Testis (tissue), 3 donors: ENCODE measurements around the gene ITPRIPL1. TPM values are rescaled to one million over a fixed set of nuclear protein-coding genes. Genes with fewer than 3 reads are reported as not detected.

Experiments used
- DNase-seq: peaks from one replicate; pipeline ENCODE4 v3.0.0-alpha.2; 2019
- H3K27ac ChIP-seq, 2 donors: fragments of 200-600 bp; sonication (generic); one replicate each; pipeline ENCODE4 v1.5.1; 2019
- H3K27me3 ChIP-seq: fragments of 200-600 bp; sonication (generic); one replicate; pipeline ENCODE4 v1.5.1; 2019
- H3K36me3 ChIP-seq: fragments of 200-600 bp; sonication (generic); one replicate; pipeline ENCODE4 v1.5.1; 2017; ENCODE audit warnings: low read depth; ENCODE audit errors: missing control alignments
- H3K4me1 ChIP-seq: fragments of 200-600 bp; sonication (generic); one replicate; pipeline ENCODE4 v1.5.1; 2019
- H3K4me3 ChIP-seq, 2 donors: fragments of 200-600 bp; sonication (generic); one replicate each; pipeline ENCODE4 v1.5.1; 2017 to 2019
- H3K9me3 ChIP-seq: fragments of 200-600 bp; sonication (generic); one replicate; pipeline ENCODE4 v1.5.1; 2017
- POLR2A ChIP-seq: fragments of 450-650 bp; IDR thresholded peaks from one replicate; pipeline ENCODE4 v1.6.1; 2017; ENCODE audit warnings: antibody characterized with exemption, mild to moderate bottlenecking, moderate library complexity
- WGBS, 2 donors: methylation state at CpG; one replicate each; pipeline ENCODE4 v1.1.5; 2018; 5-methylcytosine and 5-hydroxymethylcytosine counted together
- intact Hi-C: fragments of 100-400 bp; cut with DNase I; formaldehyde crosslinking; loops from one replicate; pipeline ENCODE4 v1.15.1; 2023; ENCODE audit warnings: low total_unique reads
- polyA plus RNA-seq: library from polyadenylated mRNA; stranded (reverse); fragments of 350-450 nt; fragmentation: Illumina TruSeq; extraction: RNeasy Lipid Tissue Mini Kit (QIAGEN cat#74804); gene quantifications from one replicate; pipeline ENCODE4 v1.2.3, GENCODE V29; 2014; ENCODE audit warnings: low read depth, low replicate concordance; ENCODE audit not compliant: insufficient read depth
- total RNA-seq, 2 donors: library from RNA; depleted of rRNA; stranded (reverse); fragments of >200 nt; gene quantifications; one replicate each; pipeline ENCODE4 v1.2.3, GENCODE V29; 2016
- TF ChIP-seq, protein P1 (sequence below), 3 experiments: fragments of 450-650 bp in 2 of 3; fragments of 200-600 bp in 1 of 3; sonication (generic) in 1 of 3; IDR thresholded peaks; one replicate each; pipeline ENCODE4 v1.5.1; 2016 to 2019; ENCODE audit warnings: antibody characterized with exemption in 3 of 3, mild to moderate bottlenecking in 2 of 3, moderate library complexity in 1 of 3

Gene ITPRIPL1
- total and polyA plus RNA-seq, 3 donors from 2014 or later: 14.0 to 57.9 (median 32.0) TPM

DNA sequence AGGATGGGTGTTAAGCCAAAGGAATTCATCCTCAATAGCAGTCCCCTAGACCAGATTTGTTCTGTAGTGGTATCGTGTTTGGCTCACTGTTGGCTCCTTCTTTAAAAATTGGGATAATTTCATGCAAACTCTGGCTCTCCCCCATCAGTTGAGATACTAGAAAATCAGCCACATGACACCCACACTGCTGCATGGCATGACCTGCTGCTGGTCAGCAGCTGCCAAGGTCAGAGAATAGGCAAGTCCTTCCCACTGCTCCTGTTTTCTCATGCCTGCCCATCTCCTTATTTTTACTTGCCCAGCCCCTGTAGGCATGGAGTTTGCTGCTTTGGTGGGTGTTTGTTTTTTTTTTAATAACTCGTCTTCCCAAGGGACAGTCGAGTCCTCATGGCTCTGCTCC lies 18.7 kb upstream of the ITPRIPL1 start:
- peaks cover 12% of the 10 kb centered on the region for H3K4me1 ChIP-seq
- H3K9me3 ChIP-seq: no peaks in the 10 kb centered on the region
- H3K36me3 ChIP-seq: no peaks in the 10 kb centered on the region
- H3K27me3 ChIP-seq: no peaks in the 10 kb centered on the region
- TF ChIP-seq POLR2A: no peak
- TF ChIP-seq, protein P1, sequence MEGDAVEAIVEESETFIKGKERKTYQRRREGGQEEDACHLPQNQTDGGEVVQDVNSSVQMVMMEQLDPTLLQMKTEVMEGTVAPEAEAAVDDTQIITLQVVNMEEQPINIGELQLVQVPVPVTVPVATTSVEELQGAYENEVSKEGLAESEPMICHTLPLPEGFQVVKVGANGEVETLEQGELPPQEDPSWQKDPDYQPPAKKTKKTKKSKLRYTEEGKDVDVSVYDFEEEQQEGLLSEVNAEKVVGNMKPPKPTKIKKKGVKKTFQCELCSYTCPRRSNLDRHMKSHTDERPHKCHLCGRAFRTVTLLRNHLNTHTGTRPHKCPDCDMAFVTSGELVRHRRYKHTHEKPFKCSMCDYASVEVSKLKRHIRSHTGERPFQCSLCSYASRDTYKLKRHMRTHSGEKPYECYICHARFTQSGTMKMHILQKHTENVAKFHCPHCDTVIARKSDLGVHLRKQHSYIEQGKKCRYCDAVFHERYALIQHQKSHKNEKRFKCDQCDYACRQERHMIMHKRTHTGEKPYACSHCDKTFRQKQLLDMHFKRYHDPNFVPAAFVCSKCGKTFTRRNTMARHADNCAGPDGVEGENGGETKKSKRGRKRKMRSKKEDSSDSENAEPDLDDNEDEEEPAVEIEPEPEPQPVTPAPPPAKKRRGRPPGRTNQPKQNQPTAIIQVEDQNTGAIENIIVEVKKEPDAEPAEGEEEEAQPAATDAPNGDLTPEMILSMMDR (IDR thresholded peaks at IDR 0.05): no peak
- WGBS, 2 donors: 71 to 83% methylated on average over 3 of the region's 3 CpGs
- peak; percentile 61 for DNase-seq
- intact Hi-C loops: no loop called here
- peak overlapping the region in 1 of 2 donors; percentile 75 for H3K4me3 ChIP-seq
- peak overlapping the region; percentile 69 to 85 for H3K27ac ChIP-seq

DNA sequence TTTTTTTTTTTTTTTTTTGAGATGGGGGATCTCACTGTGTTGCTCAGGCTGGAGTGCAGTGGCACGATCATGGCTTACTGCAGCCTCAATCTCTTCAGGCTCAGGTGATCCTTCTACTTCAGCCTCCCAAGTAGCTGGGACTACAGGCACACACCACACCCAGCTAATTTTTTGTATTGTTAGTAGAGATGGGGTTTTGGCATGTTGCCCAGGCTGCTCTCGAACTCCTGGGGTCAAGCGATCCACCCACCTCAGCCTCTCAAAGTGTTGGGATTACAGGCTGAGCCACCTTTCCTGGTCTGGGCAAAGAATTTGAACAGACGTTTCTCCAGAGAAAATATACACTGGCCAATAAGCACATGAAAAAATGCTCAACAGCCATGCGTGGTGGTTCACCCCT lies 16.9 kb upstream of the ITPRIPL1 start:
- DNase-seq: no peak
- Histone ChIP-seq H3K4me3 (no peak overlapping the region), H3K4me1 (peaks cover 12% of the 10 kb centered on the region), H3K27ac (no peak overlapping the region), H3K36me3 (no peaks in the 10 kb centered on the region), H3K27me3 (no peaks in the 10 kb centered on the region), H3K9me3 (no peaks in the 10 kb centered on the region)
- 79 to 88% methylated on average over 5 of the region's 5 CpGs for WGBS, 2 donors
- TF ChIP-seq POLR2A: no peak
- TF ChIP-seq, protein P1 (IDR thresholded peaks at IDR 0.05): no peak
- intact Hi-C loops: no loop called here

DNA sequence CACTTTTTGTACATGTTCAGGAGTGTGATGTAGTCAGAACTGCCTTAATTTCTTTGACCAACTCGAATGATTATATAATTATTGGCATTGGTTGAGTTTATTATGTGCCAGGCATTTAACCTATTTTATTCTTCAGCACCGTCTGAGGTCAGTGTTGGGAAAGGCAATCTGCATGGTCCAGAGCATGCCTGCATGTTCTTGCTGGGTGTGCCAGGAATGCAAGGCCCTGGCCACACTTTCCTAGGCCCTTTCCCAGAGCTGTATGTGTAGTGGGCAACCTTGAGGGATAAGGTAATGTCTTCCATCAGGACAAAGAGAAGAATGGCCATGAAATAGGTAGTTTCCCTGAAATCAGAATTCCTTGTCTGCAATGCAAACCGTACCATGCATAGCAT lies 10.1 kb upstream of the ITPRIPL1 start:
- Histone ChIP-seq H3K4me3 (no peak overlapping the region), H3K27me3 (no peaks in the 10 kb centered on the region), H3K9me3 (no peaks in the 10 kb centered on the region), H3K36me3 (no peaks in the 10 kb centered on the region), H3K4me1 (no peaks in the 10 kb centered on the region), H3K27ac (no peak overlapping the region)
- DNase-seq: no peak
- WGBS, 2 donors: 71 to 80% methylated on average over 3 of the region's 3 CpGs
- TF ChIP-seq, protein P1 (IDR thresholded peaks at IDR 0.05): no peak
- no peak for TF ChIP-seq POLR2A
- intact Hi-C loops: no loop called here

DNA sequence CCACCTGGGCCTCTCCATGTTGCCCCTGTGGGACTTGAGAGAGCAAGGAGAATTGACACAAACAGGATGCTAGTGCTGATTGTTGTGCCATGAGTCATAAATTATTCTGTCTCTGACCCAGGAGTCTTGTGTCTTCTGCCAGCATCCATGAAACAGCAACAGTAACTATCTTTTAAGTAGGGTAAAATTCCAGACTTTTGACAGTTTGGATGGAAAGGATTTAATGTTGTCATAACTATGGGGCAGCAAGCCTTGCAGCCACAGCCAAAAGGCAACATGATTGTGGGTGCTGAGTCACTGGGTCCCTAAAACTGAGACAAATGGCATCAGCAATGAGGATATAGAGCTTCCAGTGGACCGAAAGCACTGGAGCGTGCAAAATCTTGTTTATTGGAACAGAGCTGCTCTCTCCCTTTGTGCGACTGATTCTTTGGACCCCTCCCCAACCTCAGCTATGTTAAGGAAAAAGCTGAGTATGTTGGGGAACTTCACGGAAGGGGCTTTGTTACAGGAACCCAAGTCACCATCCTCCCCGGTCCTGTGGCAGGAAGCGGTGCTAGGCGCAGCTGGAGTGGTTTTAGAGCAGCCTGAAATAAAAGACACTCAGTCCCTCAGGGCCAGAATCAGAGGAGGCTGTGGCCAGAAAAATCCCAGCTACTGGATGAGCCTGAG lies 9.6 kb upstream of the ITPRIPL1 start:
- Histone ChIP-seq H3K36me3 (no peaks in the 10 kb centered on the region), H3K4me3 (no peak overlapping the region), H3K27ac (no peak overlapping the region), H3K27me3 (no peaks in the 10 kb centered on the region), H3K9me3 (no peaks in the 10 kb centered on the region), H3K4me1 (no peaks in the 10 kb centered on the region)
- DNase-seq: no peak
- TF ChIP-seq, protein P1 (IDR thresholded peaks at IDR 0.05): no peak
- no peak for TF ChIP-seq POLR2A
- 71% methylated on average over 7 of the region's 7 CpGs for WGBS, 2 donors
- intact Hi-C loops: no loop called here

DNA sequence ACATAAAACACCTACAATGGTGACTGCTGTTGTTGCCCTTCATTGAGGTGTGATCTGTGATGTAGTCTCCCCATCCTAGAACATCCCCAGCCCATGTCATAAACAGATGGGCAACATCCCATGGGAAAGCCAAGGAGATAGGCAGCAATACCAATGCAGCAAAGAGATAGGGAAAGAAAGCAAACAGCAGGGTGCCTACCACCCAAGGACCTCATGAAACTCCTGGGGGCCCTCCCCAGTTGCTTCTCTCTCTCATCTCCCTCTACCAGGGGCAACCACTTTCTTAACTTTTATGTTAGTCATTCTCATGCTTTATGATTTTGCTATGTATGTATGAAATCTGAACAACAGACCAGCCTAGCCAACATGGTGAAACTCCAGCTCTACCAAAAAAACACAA lies 8.1 kb upstream of the ITPRIPL1 start:
- no peak overlapping the region for H3K4me3 ChIP-seq
- no peak for DNase-seq
- TF ChIP-seq, protein P1 (IDR thresholded peaks at IDR 0.05): no peak
- no peak for TF ChIP-seq POLR2A
- intact Hi-C loops: no loop called here
- H3K27me3 ChIP-seq: no peaks in the 10 kb centered on the region
- H3K36me3 ChIP-seq: no peaks in the 10 kb centered on the region
- no peaks in the 10 kb centered on the region for H3K9me3 ChIP-seq
- H3K4me1 ChIP-seq: peaks cover 11% of the 10 kb centered on the region
- H3K27ac ChIP-seq: no peak overlapping the region
